IMR-90 (cell line): Measurements from ENCODE around the gene OR2AG2. TPM values are rescaled to one million over a fixed set of nuclear protein-coding genes. Genes with fewer than 3 reads are reported as not detected.

Experiments
- ATAC-seq: fragments of 200-7000 bp; cut with Tn5 transposase; 2 replicates; pipeline ENCODE4 v1.9.1; 2020; ENCODE audit warnings: low read depth, mild to moderate bottlenecking, moderate library complexity
- BruUV-seq: library from RNA; stranded (reverse); fragments of 400-500 nt; replicated peaks from 2 replicates; lab custom pipeline; 2021; lab: Mats Ljungman, UMichigan
- CTCF ChIA-PET: fragments of 300-600 bp; formaldehyde crosslinking; extraction: SDS; loops from one replicate; lab custom pipeline; 2021; ENCODE audit warnings: antibody characterized with exemption; lab: Yijun Ruan, JAX
- POLR2A ChIA-PET: fragments of 300-600 bp; sonication (Branson Sonifier 250); formaldehyde crosslinking; loops from one replicate; lab custom pipeline; 2022; ENCODE audit warnings: antibody characterized with exemption; ENCODE audit not compliant: unreplicated experiment; lab: Charles Lee
- DNase-seq: peaks from one replicate; pipeline ENCODE4 v3.0.0; 2013
- H2AFZ ChIP-seq: replicated peaks from 2 replicates; pipeline ENCODE3; 2013; ENCODE audit warnings: low read length, mild to moderate bottlenecking; ENCODE audit not compliant: poor library complexity
- H2AK5ac ChIP-seq: 2 replicates; pipeline ENCODE4 v1.6.1; 2013; ENCODE audit warnings: low read depth, low read length, inconsistent platforms
- H2AK9ac ChIP-seq: replicated peaks from 2 replicates; pipeline ENCODE3; 2013; ENCODE audit warnings: mild to moderate bottlenecking, low read depth, low read length, moderate library complexity; ENCODE audit not compliant: poor library complexity
- H2BK120ac ChIP-seq: 2 replicates; pipeline ENCODE4 v1.6.1; 2013; ENCODE audit warnings: low read depth, low read length, inconsistent platforms
- H2BK15ac ChIP-seq: 3 replicates; pipeline ENCODE4 v1.6.1; 2013; ENCODE audit warnings: low read depth, low read length, inconsistent platforms
- H2BK20ac ChIP-seq: 2 replicates; pipeline ENCODE4 v1.6.1; 2013; ENCODE audit warnings: low read depth, mild to moderate bottlenecking, inconsistent platforms, low read length, moderate library complexity
- H2BK5ac ChIP-seq: 2 replicates; pipeline ENCODE4 v1.6.1; 2013; ENCODE audit warnings: mild to moderate bottlenecking, low read depth, low read length, inconsistent platforms; ENCODE audit not compliant: poor library complexity, severe bottlenecking
- H3K14ac ChIP-seq: replicated peaks from 2 replicates; pipeline ENCODE4 v1.6.1; 2013; ENCODE audit warnings: low read depth, low read length, inconsistent platforms
- H3K18ac ChIP-seq: 2 replicates; pipeline ENCODE4 v1.6.1; 2013; ENCODE audit warnings: low read depth, low read length, control low read depth
- H3K23ac ChIP-seq: 2 replicates; pipeline ENCODE4 v1.6.1; 2013; ENCODE audit warnings: low read depth, low read length, inconsistent platforms
- H3K27ac ChIP-seq: 2 replicates; pipeline ENCODE4 v1.5.1; 2013; ENCODE audit warnings: mild to moderate bottlenecking, control low read depth, low read length; ENCODE audit not compliant: insufficient read depth
- H3K27me3 ChIP-seq: 2 replicates; pipeline ENCODE4 v1.6.1; 2013; ENCODE audit warnings: low read length; ENCODE audit not compliant: control insufficient read depth, insufficient read depth
- H3K36me3 ChIP-seq: 2 replicates; pipeline ENCODE4 v1.6.1; 2013; ENCODE audit warnings: low read length, mixed read lengths; ENCODE audit not compliant: control insufficient read depth, insufficient read depth
- H3K4ac ChIP-seq: 2 replicates; pipeline ENCODE4 v1.6.1; 2013; ENCODE audit warnings: low read depth, low read length, inconsistent platforms
- H3K4me1 ChIP-seq: 2 replicates; pipeline ENCODE4 v1.6.1; 2013; ENCODE audit warnings: low read length, mixed read lengths; ENCODE audit not compliant: control insufficient read depth, insufficient read depth
- H3K4me2 ChIP-seq: 2 replicates; pipeline ENCODE4 v1.6.1; 2013; ENCODE audit warnings: low read depth, mild to moderate bottlenecking, control low read depth, low read length, moderate library complexity
- H3K4me3 ChIP-seq: 2 replicates; pipeline ENCODE4 v1.5.1; 2013; ENCODE audit warnings: low read depth, mild to moderate bottlenecking, control low read depth, low read length, moderate library complexity; ENCODE audit not compliant: insufficient read depth
- H3K56ac ChIP-seq: 2 replicates; pipeline ENCODE4 v1.6.1; 2013; ENCODE audit warnings: low read length, inconsistent platforms; ENCODE audit not compliant: insufficient read depth; ENCODE audit errors: extremely low read depth
- H3K79me1 ChIP-seq, 2 experiments: 2 replicates each; pipeline ENCODE4 v1.6.1; 2013; ENCODE audit warnings: low read length in 2 of 2, inconsistent platforms in 1 of 2, low read depth in 1 of 2
- H3K9ac ChIP-seq: 2 replicates; pipeline ENCODE4 v1.6.1; 2013; ENCODE audit warnings: low read depth, low read length, control low read depth
- H3K9me1 ChIP-seq: 2 replicates; pipeline ENCODE4 v1.6.1; 2013; ENCODE audit warnings: low read length, inconsistent platforms; ENCODE audit not compliant: insufficient read depth
- H3K9me3 ChIP-seq: 2 replicates; pipeline ENCODE4 v1.6.1; 2013; ENCODE audit warnings: low read length; ENCODE audit not compliant: control insufficient read depth, insufficient read depth
- H4K20me1 ChIP-seq: 2 replicates; pipeline ENCODE4 v1.6.1; 2013; ENCODE audit warnings: low read length, inconsistent platforms; ENCODE audit not compliant: insufficient read depth
- H4K5ac ChIP-seq: 2 replicates; pipeline ENCODE4 v1.6.1; 2013; ENCODE audit warnings: mild to moderate bottlenecking, low read depth, low read length, control low read depth
- H4K8ac ChIP-seq, 2 experiments: 2 replicates each; pipeline ENCODE4 v1.6.1; 2013; ENCODE audit warnings: low read depth in 2 of 2, low read length in 2 of 2, control low read depth in 1 of 2, inconsistent platforms in 1 of 2
- H4K91ac ChIP-seq: 2 replicates; pipeline ENCODE4 v1.6.1; 2013; ENCODE audit warnings: low read depth, low read length, inconsistent platforms; ENCODE audit not compliant: insufficient read depth
- BHLHE40 ChIP-seq: fragments of 150-350 bp; IDR thresholded peaks from 2 replicates; pipeline ENCODE4 v1.6.1; 2016; ENCODE audit warnings: mild to moderate bottlenecking, low read depth, low read length
- CTCF ChIP-seq: conservative IDR thresholded peaks from 2 replicates; pipeline ENCODE4 v1.5.1; 2012; ENCODE audit warnings: mild to moderate bottlenecking, low read depth, low read length, improper control_type of control experiment
- FOS ChIP-seq: fragments of 150-350 bp; IDR thresholded peaks from 2 replicates; pipeline ENCODE4 v1.6.1; 2016; ENCODE audit warnings: low read depth, low read length
- MAFK ChIP-seq: IDR thresholded peaks from 2 replicates; pipeline ENCODE4 v1.6.1; 2012; ENCODE audit warnings: low read depth, low read length, improper control_type of control experiment
- MXI1 ChIP-seq: IDR thresholded peaks from 2 replicates; pipeline ENCODE4 v1.6.1; 2012; ENCODE audit warnings: low read depth, mild to moderate bottlenecking, low read length, moderate library complexity, borderline replicate concordance
- NFE2L2 ChIP-seq: fragments of 150-350 bp; IDR thresholded peaks from 2 replicates; pipeline ENCODE4 v1.6.1; 2016; ENCODE audit warnings: low read depth, mild to moderate bottlenecking, low read length
- RCOR1 ChIP-seq: IDR thresholded peaks from 2 replicates; pipeline ENCODE4 v1.6.1; 2012; ENCODE audit warnings: mild to moderate bottlenecking, low read length, improper control_type of control experiment; ENCODE audit not compliant: insufficient replicate concordance
- RFX5 ChIP-seq: IDR thresholded peaks from 2 replicates; pipeline ENCODE4 v1.8.0; 2012; ENCODE audit warnings: low read depth, mild to moderate bottlenecking, low read length, moderate library complexity
- WGBS, 2 experiments: methylation state at CpG; one replicate each; pipeline versions ENCODE4 v1.1.5 to v1.1.7; 2013; ENCODE audit warnings: missing lambda C conversion rate in 2 of 2; ENCODE audit not compliant: insufficient read length in 1 of 2; ENCODE audit errors: extremely low coverage in 2 of 2; 5-methylcytosine and 5-hydroxymethylcytosine counted together
- dilution Hi-C: fragments of 300-500 bp; cut with HindIII; formaldehyde crosslinking; loops from one replicate; pipeline ENCODE4 v1.14.3; 2018; ENCODE audit warnings: low sequenced_read_pairs; ENCODE audit not compliant: unreplicated experiment
- in situ Hi-C: fragments of 300-500 bp; cut with MboI; formaldehyde crosslinking; loops from 3 replicates; pipeline ENCODE4 v1.14.3; 2019; ENCODE audit warnings: low sequenced_read_pairs, inconsistent platforms, mixed read lengths
- intact Hi-C: fragments of 100-400 bp; cut with micrococcal nuclease; formaldehyde crosslinking; loops from 2 replicates; pipeline ENCODE4 v1.10.0; 2022
- polyA plus RNA-seq, 3 experiments: library from polyadenylated mRNA; depleted of rRNA; stranded (reverse); fragments of >200 nt; gene quantifications; 2 replicates each; pipeline ENCODE4 v1.2.3, GENCODE V29; 2012; ENCODE audit warnings: low replicate concordance in 1 of 3
- total RNA-seq: library from RNA; depleted of rRNA; stranded (reverse); fragments of >200 nt; gene quantifications from 2 replicates; pipeline ENCODE4 v1.2.3, GENCODE V29; 2012

OR2AG2 gene
- total and polyA plus RNA-seq, 2 of the 4 experiments (the other 2 are of a cell fraction) = 0.22 to 0.54 TPM

DNA sequence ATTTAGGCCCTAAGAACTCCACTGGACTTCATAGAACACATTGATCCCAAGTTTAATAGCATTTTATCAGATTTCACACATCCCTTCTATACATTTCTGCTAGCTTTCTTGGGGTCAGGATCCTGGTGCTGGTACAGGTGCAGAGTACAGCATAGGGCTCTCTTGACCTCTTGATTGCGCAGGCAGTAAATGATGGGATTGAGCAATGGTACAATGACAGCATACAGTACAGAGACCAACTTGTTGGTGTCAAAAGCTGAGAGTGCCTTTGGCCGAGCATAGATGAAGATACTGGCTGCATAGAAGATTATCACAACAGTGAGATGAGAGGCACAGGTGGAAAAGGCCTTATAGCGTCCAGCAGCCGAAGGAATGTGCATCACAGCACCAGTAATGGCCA lies 22.9 kb upstream of the OR2AG2 start:
- no peak overlapping the region for H3K4me2 ChIP-seq
- no peaks in the 10 kb centered on the region for H3K9me3 ChIP-seq
- no peak overlapping the region for H3K4me3 ChIP-seq
- no peak overlapping the region for H2BK5ac ChIP-seq
- H4K20me1 ChIP-seq = no peaks in the 10 kb centered on the region
- ATAC-seq (no peak), DNase-seq (no peak)
- no peak overlapping the region for H3K56ac ChIP-seq
- H2BK15ac ChIP-seq = no peak overlapping the region
- intact Hi-C loops = no loop called here
- H3K18ac ChIP-seq = no peak overlapping the region
- no peak overlapping the region for H4K91ac ChIP-seq
- in situ Hi-C loops = no loop called here
- no peak overlapping the region for H4K8ac ChIP-seq
- H4K5ac ChIP-seq = no peak overlapping the region
- H2BK120ac ChIP-seq = no peak overlapping the region
- TF ChIP-seq RFX5 = no peak
- TF ChIP-seq MAFK = no peak
- TF ChIP-seq FOS = no peak
- no peak for TF ChIP-seq NFE2L2
- TF ChIP-seq BHLHE40 = no peak
- TF ChIP-seq CTCF = no peak
- TF ChIP-seq MXI1 = no peak
- no peak for TF ChIP-seq RCOR1
- no peak overlapping the region for H3K9ac ChIP-seq
- H2AK9ac ChIP-seq = no peak overlapping the region
- H3K14ac ChIP-seq = no peak overlapping the region
- H3K4ac ChIP-seq = no peak overlapping the region
- no peaks in the 10 kb centered on the region for H3K27me3 ChIP-seq
- no peak overlapping the region for H3K27ac ChIP-seq
- no peak overlapping the region for H3K23ac ChIP-seq
- WGBS, 2 experiments = 27% methylated on average over 4 of the region's 4 CpGs; no CpG with 5 or more reads in 1 of the 2 experiments
- dilution Hi-C loops = no loop called here
- H3K36me3 ChIP-seq = no peaks in the 10 kb centered on the region
- H3K79me1 ChIP-seq = no peaks in the 10 kb centered on the region
- no TSS peak for BruUV-seq
- no peak overlapping the region for H2AK5ac ChIP-seq
- no peaks in the 10 kb centered on the region for H3K4me1 ChIP-seq
- CTCF ChIA-PET = no interaction called here
- H3K9me1 ChIP-seq = no peaks in the 10 kb centered on the region
- no peak overlapping the region for H2BK20ac ChIP-seq
- H2AFZ ChIP-seq = no peak overlapping the region
- POLR2A ChIA-PET = no interaction called here
